Rectal smooth muscle tissue (tissue), 1 donor: ENCODE measurements around the gene ACKR4.
A peak's percentile ranks its signal among the peaks of the same experiment; 100 is the strongest.

Source experiments
- H3K27ac ChIP-seq: one replicate; pipeline ENCODE4 v1.7.0; 2013; ENCODE audit warnings: low read depth, low read length, inconsistent platforms
- H3K27me3 ChIP-seq: one replicate; pipeline ENCODE4 v1.7.0; 2013; ENCODE audit warnings: low read length; ENCODE audit not compliant: control insufficient read depth, insufficient read depth
- H3K36me3 ChIP-seq: one replicate; pipeline ENCODE4 v1.7.0; 2013; ENCODE audit warnings: low read length; ENCODE audit not compliant: control insufficient read depth, insufficient read depth
- H3K4me1 ChIP-seq: one replicate; pipeline ENCODE4 v1.7.0; 2013; ENCODE audit warnings: low read length; ENCODE audit not compliant: control insufficient read depth, insufficient read depth
- H3K4me3 ChIP-seq: one replicate; pipeline ENCODE4 v1.7.0; 2013; ENCODE audit warnings: low read length
- H3K9ac ChIP-seq: one replicate; pipeline ENCODE4 v1.7.0; 2013; ENCODE audit warnings: low read length

The ACKR4 gene

DNA sequence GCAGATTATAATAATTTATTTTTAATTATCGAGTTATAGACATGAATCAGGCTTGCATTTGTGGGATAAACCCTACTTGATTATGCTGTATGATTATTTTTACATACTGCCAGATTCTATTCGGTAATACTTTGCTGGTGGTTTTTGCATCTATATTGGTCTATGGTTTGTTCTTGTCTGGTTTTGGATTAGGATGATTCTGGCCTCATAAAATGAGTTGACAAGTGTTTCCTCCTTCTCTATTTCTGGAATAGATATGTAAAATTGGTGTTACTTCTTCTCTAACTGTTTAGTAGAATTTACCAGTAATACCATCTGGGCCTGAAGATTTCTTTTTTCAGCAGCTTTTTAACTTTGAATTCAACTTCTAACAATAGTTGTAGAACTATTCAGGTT is 33.0 kb upstream of the ACKR4 start:
- H3K4me1 ChIP-seq = no peaks in the 10 kb centered on the region
- H3K4me3 ChIP-seq = no peak overlapping the region
- H3K27ac ChIP-seq = no peak overlapping the region
- H3K36me3 ChIP-seq = no peaks in the 10 kb centered on the region
- H3K27me3 ChIP-seq = no peaks in the 10 kb centered on the region
- H3K9ac ChIP-seq = no peak overlapping the region

DNA sequence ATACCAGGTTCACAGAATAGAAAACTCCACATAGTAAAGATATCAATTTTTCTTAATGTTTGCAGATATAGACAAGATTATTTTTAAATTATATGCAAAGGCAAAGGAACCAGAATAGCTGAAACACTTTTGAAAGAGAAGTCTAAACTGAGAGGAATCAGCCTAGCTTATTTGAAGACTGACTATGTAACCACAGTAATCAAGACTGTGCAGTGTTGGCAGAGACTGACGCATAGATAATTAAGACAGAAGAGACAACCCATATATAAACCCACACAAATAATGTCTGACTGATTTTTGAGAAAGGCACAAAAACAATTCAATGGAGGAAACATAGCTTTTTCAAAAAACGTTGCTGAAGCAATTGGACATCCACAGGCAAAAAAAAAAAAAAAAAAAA is 28.6 kb upstream of the ACKR4 start:
- Histone ChIP-seq H3K4me1 (peaks cover 5% of the 10 kb centered on the region), H3K27me3 (no peaks in the 10 kb centered on the region), H3K9ac (no peak overlapping the region), H3K4me3 (no peak overlapping the region), H3K27ac (no peak overlapping the region), H3K36me3 (no peaks in the 10 kb centered on the region)

DNA sequence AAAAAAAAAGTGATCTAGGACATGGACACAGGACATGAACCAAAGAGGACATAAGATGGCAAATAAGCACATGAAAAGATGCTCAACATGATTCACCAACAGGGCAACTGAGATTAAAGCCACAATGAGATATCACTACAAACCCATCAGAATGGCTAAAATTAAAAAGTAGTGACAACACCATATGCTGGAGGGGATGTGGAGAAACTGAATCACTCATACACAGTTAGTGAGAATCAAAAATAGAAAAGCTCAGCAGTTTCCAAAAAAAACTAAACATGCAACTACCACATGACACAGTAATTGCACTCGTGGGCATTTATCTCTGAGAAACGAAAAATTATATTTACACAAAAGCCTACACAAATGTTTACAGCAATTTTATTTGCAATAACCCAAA is 27.9 kb upstream of the ACKR4 start:
- Histone ChIP-seq H3K4me1 (peaks cover 5% of the 10 kb centered on the region), H3K36me3 (no peaks in the 10 kb centered on the region), H3K9ac (no peak overlapping the region), H3K4me3 (no peak overlapping the region), H3K27me3 (no peaks in the 10 kb centered on the region), H3K27ac (peak overlapping the region; percentile 45)

DNA sequence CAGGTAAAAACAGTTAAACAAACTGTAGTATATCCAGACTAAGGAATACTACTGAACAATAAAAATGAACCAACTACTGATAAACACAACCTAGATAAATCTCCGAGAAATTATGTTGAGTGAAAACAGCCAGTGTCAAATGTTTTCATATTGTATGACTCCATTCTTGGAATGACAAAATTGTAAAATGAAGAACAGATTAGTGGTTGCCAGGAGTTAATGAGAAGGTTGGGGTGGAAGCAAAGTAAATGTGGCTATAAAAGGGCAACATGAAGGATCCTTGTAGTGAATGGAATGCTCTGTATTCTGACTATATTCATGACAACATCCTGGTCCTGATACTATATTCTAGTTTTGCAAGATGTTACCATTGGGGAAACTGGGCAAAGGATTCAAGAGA is 27.5 kb upstream of the ACKR4 start:
- peak overlapping the region; percentile 45 for H3K27ac ChIP-seq
- H3K27me3 ChIP-seq = no peaks in the 10 kb centered on the region
- H3K9ac ChIP-seq = no peak overlapping the region
- no peaks in the 10 kb centered on the region for H3K36me3 ChIP-seq
- H3K4me1 ChIP-seq = peaks cover 5% of the 10 kb centered on the region
- no peak overlapping the region for H3K4me3 ChIP-seq

DNA sequence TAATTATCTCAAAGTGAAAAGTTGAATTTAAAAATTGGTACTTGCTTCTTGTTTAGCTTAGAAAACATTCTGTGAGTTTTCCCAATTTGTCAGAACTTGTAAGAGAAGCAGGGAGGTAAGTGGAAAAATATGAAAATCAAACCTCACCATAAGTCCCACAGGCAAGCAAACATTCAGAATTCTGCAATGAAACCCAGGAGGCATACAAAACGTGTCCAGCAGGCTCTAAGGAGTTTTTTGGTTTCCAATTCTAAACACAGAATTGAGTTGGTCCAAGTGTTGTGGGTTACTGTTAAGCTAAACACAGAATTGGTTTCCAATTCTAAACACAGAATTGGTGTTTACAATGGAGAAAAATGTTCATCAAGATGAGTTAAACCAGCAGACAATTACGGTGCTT is 27.1 kb upstream of the ACKR4 start:
- Histone ChIP-seq H3K4me1 (peaks cover 5% of the 10 kb centered on the region), H3K9ac (no peak overlapping the region), H3K4me3 (no peak overlapping the region), H3K27ac (peak overlapping the region; percentile 45), H3K36me3 (no peaks in the 10 kb centered on the region), H3K27me3 (no peaks in the 10 kb centered on the region)

DNA sequence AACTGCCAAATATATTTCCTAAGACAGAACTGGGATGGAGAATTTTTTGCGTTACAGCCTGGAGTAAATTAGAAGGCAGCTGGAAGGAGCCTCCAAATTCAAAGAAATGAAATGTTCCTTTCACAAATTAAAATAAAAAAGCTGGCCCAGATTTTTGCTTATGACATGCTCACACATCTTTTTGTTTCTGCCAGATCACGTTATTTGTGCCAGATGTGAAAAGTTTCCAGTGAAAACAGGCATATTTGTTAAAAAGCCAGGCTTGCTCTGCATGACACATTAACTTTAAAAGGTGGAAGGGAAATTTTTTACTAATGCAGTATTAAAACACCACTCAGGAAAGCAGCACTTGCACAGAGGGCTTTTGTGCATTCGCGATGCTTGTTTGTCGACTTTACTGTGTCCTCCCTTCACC is 23.3 kb upstream of the ACKR4 start:
- Histone ChIP-seq H3K9ac (no peak overlapping the region), H3K27ac (peak overlapping the region; percentile 22), H3K4me3 (no peak overlapping the region), H3K36me3 (no peaks in the 10 kb centered on the region), H3K4me1 (peaks cover 5% of the 10 kb centered on the region), H3K27me3 (no peaks in the 10 kb centered on the region)

DNA sequence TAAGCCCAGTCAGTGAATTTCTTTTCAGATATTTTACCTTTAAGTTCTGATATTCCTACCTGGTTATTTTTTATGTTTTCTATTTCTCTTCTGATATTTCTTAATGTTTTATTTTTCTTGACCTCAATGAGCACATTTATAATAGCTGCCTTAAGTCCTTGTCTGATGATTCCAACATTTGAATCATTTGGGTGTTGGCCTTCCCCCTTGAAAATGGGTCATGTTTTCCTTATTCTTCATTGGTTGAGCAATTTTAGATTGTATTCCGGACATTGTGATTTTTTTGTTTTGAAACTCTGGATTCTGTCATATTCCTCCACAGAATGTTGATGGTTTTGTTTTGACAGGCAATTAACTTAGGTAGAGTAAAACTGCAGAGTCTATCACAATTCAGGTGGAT is 9.7 kb upstream of the ACKR4 start:
- Histone ChIP-seq H3K9ac (no peak overlapping the region), H3K4me3 (no peak overlapping the region), H3K27me3 (no peaks in the 10 kb centered on the region), H3K36me3 (no peaks in the 10 kb centered on the region), H3K4me1 (no peaks in the 10 kb centered on the region), H3K27ac (no peak overlapping the region)

DNA sequence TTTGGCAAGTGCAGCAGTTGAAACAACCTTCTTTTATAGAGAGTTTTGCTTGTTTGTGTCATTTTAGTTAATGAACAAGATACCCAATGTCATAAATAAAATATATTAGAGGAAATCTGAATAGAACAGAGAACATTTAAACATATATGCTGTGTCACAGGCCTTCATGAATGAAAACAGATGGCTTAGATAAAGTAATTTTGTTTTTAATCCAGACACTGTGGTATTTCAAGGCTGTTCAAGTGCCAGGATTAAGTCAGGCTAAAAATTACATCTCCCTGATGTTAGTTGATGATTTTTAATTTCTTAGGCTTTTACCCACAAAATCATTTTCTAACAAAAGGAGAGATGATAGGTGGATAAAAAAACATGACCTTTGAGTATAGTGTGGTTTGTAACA is 4.9 kb upstream of the ACKR4 start:
- no peaks in the 10 kb centered on the region for H3K4me1 ChIP-seq
- no peaks in the 10 kb centered on the region for H3K36me3 ChIP-seq
- no peak overlapping the region for H3K9ac ChIP-seq
- no peak overlapping the region for H3K4me3 ChIP-seq
- no peak overlapping the region for H3K27ac ChIP-seq
- H3K27me3 ChIP-seq = no peaks in the 10 kb centered on the region

DNA sequence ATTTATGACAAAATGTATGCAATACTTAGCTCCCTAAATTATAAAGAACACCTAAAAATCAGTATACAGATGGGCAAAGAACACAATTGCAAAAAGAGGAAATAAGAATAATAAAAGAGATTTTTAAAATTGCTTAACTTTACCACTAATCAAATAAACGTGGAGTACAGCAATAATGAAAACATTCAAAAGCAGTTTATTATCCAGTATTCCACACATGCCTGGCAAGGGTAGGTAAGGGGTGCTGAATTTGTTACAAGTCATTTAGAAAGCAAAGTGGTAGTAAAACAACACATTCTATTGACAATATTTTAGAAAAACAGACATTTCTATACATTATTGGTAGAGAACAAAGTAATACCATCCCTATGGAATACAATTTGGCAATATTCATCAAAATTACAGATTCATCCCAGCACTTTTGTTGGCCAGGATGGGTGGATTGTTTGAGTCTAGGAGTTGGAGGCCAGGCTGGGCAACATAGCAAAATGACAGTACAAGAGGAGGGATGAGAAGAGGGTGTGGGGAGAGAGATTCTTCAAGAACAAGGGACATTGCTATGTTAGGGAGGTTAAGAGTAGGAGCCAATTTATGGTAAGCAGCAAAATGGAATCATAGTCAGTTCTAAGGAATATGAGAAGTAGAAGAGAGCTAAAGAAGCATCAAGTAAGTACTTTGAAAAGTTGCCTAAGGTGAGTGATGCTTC is 3.7 kb upstream of the ACKR4 start:
- no peak overlapping the region for H3K9ac ChIP-seq
- no peaks in the 10 kb centered on the region for H3K27me3 ChIP-seq
- H3K4me1 ChIP-seq = no peaks in the 10 kb centered on the region
- H3K27ac ChIP-seq = no peak overlapping the region
- H3K4me3 ChIP-seq = no peak overlapping the region
- H3K36me3 ChIP-seq = no peaks in the 10 kb centered on the region

DNA sequence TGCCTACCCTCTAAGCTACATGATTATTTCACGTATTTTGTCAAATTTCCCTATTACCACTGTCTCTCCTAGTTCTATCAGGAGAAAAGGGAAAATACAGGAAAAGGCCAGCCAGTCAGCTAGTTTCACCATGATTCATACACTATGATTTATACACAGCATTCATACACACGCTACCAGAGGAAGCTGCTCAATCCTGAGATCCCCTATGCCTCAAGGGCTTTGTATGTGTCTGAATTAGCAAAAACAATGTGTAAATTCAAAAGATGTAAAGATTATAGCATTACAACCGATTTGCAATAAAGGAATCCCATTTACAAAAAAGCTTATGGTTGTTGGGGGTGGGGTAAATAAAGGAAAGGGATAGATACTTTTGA is 3.1 kb upstream of the ACKR4 start:
- H3K4me1 ChIP-seq = no peaks in the 10 kb centered on the region
- no peak overlapping the region for H3K27ac ChIP-seq
- H3K9ac ChIP-seq = no peak overlapping the region
- no peaks in the 10 kb centered on the region for H3K36me3 ChIP-seq
- no peaks in the 10 kb centered on the region for H3K27me3 ChIP-seq
- H3K4me3 ChIP-seq = no peak overlapping the region

DNA sequence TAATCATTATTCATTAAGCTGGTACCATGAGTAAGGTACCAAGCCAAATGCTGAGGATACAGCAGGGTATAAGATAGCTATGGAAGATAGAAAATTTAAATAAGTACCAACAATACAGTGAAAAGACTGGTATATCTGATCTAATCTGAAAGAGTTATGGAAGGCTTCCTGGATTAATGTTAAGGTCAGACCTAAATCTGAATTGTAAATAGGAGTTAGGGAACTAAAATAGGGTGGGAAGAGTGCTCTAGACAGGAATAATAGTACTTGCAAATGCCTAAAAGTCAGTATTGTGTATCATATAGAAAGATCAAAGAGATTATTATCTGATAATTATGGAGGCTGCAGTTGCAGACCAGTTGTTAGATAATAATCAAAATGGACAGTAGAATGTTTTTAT is 2.6 kb upstream of the ACKR4 start:
- H3K4me1 ChIP-seq = no peaks in the 10 kb centered on the region
- no peaks in the 10 kb centered on the region for H3K36me3 ChIP-seq
- H3K27me3 ChIP-seq = no peaks in the 10 kb centered on the region
- H3K4me3 ChIP-seq = no peak overlapping the region
- H3K9ac ChIP-seq = no peak overlapping the region
- no peak overlapping the region for H3K27ac ChIP-seq

DNA sequence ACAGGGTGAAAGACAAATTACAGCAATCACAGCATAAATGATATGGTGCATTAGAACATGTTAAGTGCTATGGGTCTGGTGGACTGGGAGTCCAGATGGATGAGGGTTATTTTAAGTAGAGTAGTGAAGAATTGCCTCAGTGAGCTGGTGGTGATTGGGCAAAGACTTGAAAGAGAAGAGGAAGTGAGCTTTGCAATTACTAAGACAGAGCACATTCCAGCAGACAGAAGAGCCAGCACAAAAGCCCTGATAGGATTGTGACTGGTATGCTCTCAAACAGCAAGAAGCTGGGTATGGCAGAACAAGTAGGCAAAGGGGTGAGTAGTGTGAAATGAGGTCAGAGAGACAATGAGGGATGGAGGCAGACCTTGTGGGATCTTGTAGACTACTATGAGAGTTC is 2.1 kb upstream of the ACKR4 start:
- no peaks in the 10 kb centered on the region for H3K36me3 ChIP-seq
- no peak overlapping the region for H3K27ac ChIP-seq
- H3K4me1 ChIP-seq = no peaks in the 10 kb centered on the region
- no peak overlapping the region for H3K4me3 ChIP-seq
- H3K9ac ChIP-seq = no peak overlapping the region
- no peaks in the 10 kb centered on the region for H3K27me3 ChIP-seq

DNA sequence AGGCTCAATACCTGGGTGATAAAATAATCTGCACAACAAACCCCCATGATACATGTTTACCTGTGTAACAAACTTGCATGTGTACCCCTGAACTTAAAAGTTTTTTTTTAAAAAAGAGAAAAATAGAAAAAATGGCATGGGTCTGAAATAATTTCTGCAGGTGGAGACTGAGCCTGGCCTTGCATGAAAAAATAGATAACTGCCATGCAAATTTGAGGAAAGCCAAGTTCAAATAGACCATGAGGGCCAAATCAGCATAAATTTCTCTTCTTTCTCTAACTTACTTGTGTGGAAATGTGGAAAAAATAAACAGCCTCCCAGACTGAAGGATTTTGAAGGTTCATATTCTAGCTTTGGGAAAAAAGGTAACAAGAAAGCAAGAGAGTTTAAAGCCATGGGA is 744 bp upstream of the ACKR4 start:
- Histone ChIP-seq H3K27ac (no peak overlapping the region), H3K9ac (no peak overlapping the region), H3K4me3 (no peak overlapping the region), H3K36me3 (no peaks in the 10 kb centered on the region), H3K4me1 (no peaks in the 10 kb centered on the region), H3K27me3 (no peaks in the 10 kb centered on the region)
